Measurements from ENCODE around the gene PTPRD. TPM values are rescaled to one million over a fixed set of nuclear protein-coding genes. Genes with fewer than 3 reads are reported as not detected.

PTPRD gene
- total RNA-seq, 1 experiment from 2014 or later, result not detected

GRCh38 chr9:8706531-8706930, 1906.3 kb downstream of the PTPRD start:
- H3K9me3 ChIP-seq (ENCODE audit: control insufficient read depth, insufficient read depth, low read depth, low read length), result no peaks in the 10 kb centered on the region
- POLR2A ChIA-PET, result no interaction called here
- ATAC-seq, result no peak
- in situ Hi-C loops (cut with HindIII; ENCODE audit: low pct_unique_long_range_greater_than_20kb, low sequenced_read_pairs), result no loop called here
- no peaks in the 10 kb centered on the region for H3K27me3 ChIP-seq (ENCODE audit: control insufficient read depth, insufficient read depth, low read length)
- CTCF ChIA-PET, result no interaction called here
- intact Hi-C loops (cut with micrococcal nuclease; ENCODE audit: unreplicated experiment), result no loop called here
- no peaks in the 10 kb centered on the region for H3K4me1 ChIP-seq (ENCODE audit: control insufficient read depth, insufficient read depth, low read length)
- no TSS peak for BruUV-seq (replicated peaks)
- no peak overlapping the region for H3K27ac ChIP-seq (ENCODE audit: low read length)
- no peak overlapping the region for H3K4me3 ChIP-seq (ENCODE audit: low read depth in 2 of 2, low read length in 2 of 2)
- DNase-seq (ENCODE audit: low read depth, low spot score), result no peak
- H3K36me3 ChIP-seq (ENCODE audit: control insufficient read depth, insufficient read depth, low read length), result no peaks in the 10 kb centered on the region
- TF ChIP-seq CTCF (IDR thresholded peaks at IDR 0.05), result no peak

- intact Hi-C loops (cut with micrococcal nuclease; ENCODE audit: unreplicated experiment), result no loop called here
- no peaks in the 10 kb centered on the region for H3K9me3 ChIP-seq (ENCODE audit: control insufficient read depth, insufficient read depth, low read depth, low read length)
- POLR2A ChIA-PET, result no interaction called here
- in situ Hi-C loops (cut with HindIII; ENCODE audit: low pct_unique_long_range_greater_than_20kb, low sequenced_read_pairs), result no loop called here
- no peaks in the 10 kb centered on the region for H3K36me3 ChIP-seq (ENCODE audit: control insufficient read depth, insufficient read depth, low read length)
- no TSS peak for BruUV-seq (replicated peaks)
- CTCF ChIA-PET, result no interaction called here
- DNase-seq (ENCODE audit: low read depth, low spot score) (no peak), ATAC-seq (no peak)
- no peaks in the 10 kb centered on the region for H3K4me1 ChIP-seq (ENCODE audit: control insufficient read depth, insufficient read depth, low read length)
- H3K27me3 ChIP-seq (ENCODE audit: control insufficient read depth, insufficient read depth, low read length), result no peaks in the 10 kb centered on the region
- H3K4me3 ChIP-seq (ENCODE audit: low read depth in 2 of 2, low read length in 2 of 2), result no peak overlapping the region
- TF ChIP-seq SIN3A (IDR thresholded peaks at IDR 0.05; ENCODE audit: borderline replicate concordance, insufficient read depth, low read depth, low read length), result no peak
- no peak for TF ChIP-seq TCF7L2 (IDR thresholded peaks at IDR 0.05; ENCODE audit: low read depth, low read length)
- no peak for TF ChIP-seq POLR2AphosphoS5 (IDR thresholded peaks at IDR 0.05; ENCODE audit: low read depth, low read length)
- TF ChIP-seq REST (IDR thresholded peaks at IDR 0.05; ENCODE audit: insufficient read depth in 1 of 2, low read depth in 2 of 2, low read length in 1 of 2), result no peak
- no peak for TF ChIP-seq CTCF (IDR thresholded peaks at IDR 0.05)
- no peak overlapping the region for H3K27ac ChIP-seq (ENCODE audit: low read length)
Measured at GRCh38 chr9:8705861-8706260, 1906.9 kb downstream of the PTPRD start.

- no peak for ATAC-seq
- no peaks in the 10 kb centered on the region for H3K27me3 ChIP-seq (ENCODE audit: control insufficient read depth, insufficient read depth, low read length)
- TF ChIP-seq TCF7L2 (IDR thresholded peaks at IDR 0.05; ENCODE audit: low read depth, low read length), result no peak
- no peak for TF ChIP-seq CTCF (IDR thresholded peaks at IDR 0.05)
- TF ChIP-seq REST (IDR thresholded peaks at IDR 0.05; ENCODE audit: insufficient read depth in 1 of 2, low read depth in 2 of 2, low read length in 1 of 2), result no peak
- no peak for TF ChIP-seq SIN3A (IDR thresholded peaks at IDR 0.05; ENCODE audit: borderline replicate concordance, insufficient read depth, low read depth, low read length)
- TF ChIP-seq POLR2AphosphoS5 (IDR thresholded peaks at IDR 0.05; ENCODE audit: low read depth, low read length), result no peak
- in situ Hi-C loops (cut with HindIII; ENCODE audit: low pct_unique_long_range_greater_than_20kb, low sequenced_read_pairs) (no loop called here), intact Hi-C loops (cut with micrococcal nuclease; ENCODE audit: unreplicated experiment) (no loop called here)
- no peaks in the 10 kb centered on the region for H3K4me1 ChIP-seq (ENCODE audit: control insufficient read depth, insufficient read depth, low read length)
- H3K36me3 ChIP-seq (ENCODE audit: control insufficient read depth, insufficient read depth, low read length), result no peaks in the 10 kb centered on the region
- CTCF ChIA-PET, result no interaction called here
- H3K27ac ChIP-seq (ENCODE audit: low read length), result no peak overlapping the region
- no peaks in the 10 kb centered on the region for H3K9me3 ChIP-seq (ENCODE audit: control insufficient read depth, insufficient read depth, low read depth, low read length)
- DNase-seq (ENCODE audit: low read depth, low spot score), result no peak
- no TSS peak for BruUV-seq (replicated peaks)
- POLR2A ChIA-PET, result no interaction called here
- no peak overlapping the region for H3K4me3 ChIP-seq (ENCODE audit: low read depth in 2 of 2, low read length in 2 of 2)
Measured at GRCh38 chr9:8703904-8704303, 1908.9 kb downstream of the PTPRD start.
